ENCODE data around the gene SKP2.

DNA sequence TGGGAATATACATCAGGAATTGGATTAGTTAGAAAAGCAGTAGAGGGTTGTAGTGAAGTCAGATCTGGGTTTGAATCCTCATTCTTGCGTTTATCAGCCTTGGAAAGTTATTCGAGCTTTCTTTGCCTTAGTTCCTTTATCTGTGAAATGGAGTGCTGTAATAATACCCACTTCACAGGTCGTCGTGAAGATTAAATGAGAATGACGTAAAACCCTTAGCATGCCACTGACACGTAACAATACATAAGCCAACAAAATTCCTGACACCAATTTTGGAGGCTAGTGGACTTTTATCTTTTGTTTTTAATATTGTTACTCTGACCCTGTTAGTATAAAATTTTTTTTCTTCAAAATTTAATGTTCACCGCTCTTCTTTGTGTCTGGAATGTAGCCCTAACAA lies 3.4 kb downstream of the SKP2 start:
- TF ChIP-seq, protein P1, sequence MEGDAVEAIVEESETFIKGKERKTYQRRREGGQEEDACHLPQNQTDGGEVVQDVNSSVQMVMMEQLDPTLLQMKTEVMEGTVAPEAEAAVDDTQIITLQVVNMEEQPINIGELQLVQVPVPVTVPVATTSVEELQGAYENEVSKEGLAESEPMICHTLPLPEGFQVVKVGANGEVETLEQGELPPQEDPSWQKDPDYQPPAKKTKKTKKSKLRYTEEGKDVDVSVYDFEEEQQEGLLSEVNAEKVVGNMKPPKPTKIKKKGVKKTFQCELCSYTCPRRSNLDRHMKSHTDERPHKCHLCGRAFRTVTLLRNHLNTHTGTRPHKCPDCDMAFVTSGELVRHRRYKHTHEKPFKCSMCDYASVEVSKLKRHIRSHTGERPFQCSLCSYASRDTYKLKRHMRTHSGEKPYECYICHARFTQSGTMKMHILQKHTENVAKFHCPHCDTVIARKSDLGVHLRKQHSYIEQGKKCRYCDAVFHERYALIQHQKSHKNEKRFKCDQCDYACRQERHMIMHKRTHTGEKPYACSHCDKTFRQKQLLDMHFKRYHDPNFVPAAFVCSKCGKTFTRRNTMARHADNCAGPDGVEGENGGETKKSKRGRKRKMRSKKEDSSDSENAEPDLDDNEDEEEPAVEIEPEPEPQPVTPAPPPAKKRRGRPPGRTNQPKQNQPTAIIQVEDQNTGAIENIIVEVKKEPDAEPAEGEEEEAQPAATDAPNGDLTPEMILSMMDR (IDR thresholded peaks at IDR 0.05): no peak
- no peak for TF ChIP-seq POLR2A (IDR thresholded peaks at IDR 0.05)
